HG02840 (cell line): ENCODE measurements around the gene RALGPS2.
A peak's percentile ranks its signal among the peaks of the same experiment; 100 is the strongest.
"Not testable (repeated sequence)": the region's sequence is repeated elsewhere in the genome, so short reads cannot be mapped to it uniquely, and the experiment has no call there.

Experiments
- ATAC-seq: cut with Tn5 transposase; IDR thresholded peaks from one replicate; pipeline ENCODE4 v1.9.1; 2021; ENCODE audit warnings: mild to moderate bottlenecking, moderate library complexity, moderate number of reproducible peaks; ENCODE audit not compliant: unreplicated experiment, low FRiP score

The RALGPS2 gene

DNA sequence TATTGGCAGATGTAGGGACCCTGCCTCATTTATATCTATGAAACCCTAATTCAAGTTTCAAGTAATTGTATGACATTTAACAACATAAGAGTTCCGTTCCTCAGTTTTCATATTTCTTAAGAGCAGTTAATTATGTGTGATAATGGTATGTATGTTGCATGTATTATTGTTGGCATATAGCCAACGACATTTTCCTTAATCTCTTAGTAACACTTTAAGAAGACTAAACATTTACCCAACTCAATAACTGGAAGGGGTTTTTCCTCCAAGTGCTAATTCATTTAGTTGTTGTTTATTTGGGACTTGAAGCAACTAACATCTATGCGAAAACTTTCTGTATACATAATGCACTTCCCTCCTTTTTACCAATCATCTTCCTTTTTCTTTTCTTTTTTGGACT is 1.5 kb upstream of the RALGPS2 start:
- no peak for ATAC-seq

DNA sequence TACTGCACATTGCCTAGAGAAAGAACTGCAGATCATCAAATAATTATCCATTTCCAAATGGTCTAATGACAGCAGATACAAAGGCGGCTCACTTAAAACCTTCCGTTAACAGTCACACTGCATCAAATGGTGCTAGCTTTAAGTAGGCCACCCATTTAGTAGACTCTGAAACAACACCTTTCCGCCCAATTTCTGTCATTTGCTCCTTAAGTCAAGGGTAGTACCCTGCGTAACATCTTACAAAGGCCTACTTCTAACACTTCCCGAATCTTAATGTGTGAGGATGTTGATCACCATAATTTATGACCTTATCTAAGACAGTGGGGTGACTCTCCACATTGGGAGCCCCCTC is 692 bp upstream of the RALGPS2 start:
- no peak for ATAC-seq

DNA sequence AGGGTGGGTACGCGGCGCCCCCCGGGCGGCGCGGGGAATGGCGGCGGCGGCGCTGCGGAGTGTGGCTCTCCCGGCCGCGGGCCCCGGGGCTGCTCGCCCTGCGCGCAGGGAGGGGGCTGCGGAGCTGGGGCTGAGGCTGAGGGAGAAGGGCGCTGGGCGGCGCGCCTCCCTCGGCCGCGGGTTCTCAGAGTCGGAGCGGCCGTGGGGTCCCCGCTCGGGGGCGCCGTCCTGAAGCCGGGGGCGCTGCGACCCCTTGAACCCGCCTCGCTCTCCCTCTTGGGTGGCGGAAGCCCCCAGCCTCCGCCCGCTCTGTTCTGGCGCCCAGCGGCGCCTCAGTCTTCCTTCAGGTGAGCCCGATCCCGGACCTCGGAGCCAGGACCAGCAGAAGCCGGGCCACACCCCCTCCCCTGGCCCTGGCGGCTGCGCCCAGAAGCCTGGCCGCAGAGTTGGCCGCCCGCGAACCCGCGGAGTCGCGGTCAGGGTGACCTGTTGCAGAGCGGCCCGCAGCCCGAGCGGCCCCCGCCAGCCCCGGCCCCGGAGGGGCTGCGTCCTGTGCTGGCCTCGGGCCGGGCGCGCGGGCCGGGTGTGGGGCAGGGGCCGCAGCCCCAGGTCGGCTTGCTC is 532 bp downstream of the RALGPS2 start:
- ATAC-seq: peak; percentile 42

DNA sequence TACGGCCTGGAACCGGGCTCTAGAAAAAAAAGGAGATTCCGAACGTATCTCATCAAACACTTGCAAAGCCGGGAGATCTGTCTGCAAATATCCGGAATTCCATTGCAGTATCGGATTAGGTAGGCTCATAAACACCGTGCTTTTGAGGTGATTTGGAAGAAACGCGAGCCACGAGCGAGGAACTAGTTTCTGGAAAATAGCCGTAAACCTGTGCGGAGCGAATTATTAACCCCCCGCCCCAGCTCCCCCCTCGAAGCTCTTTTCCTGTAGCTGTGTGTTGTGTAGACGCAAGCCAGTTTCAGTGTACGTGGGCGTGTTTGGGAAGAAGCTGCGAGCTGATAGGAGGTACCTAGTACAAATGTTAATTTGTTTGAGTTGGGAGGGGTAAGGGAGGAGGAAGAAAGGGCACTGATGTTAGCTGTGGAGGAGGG is 1.1 kb downstream of the RALGPS2 start:
- peak; percentile 64 for ATAC-seq

DNA sequence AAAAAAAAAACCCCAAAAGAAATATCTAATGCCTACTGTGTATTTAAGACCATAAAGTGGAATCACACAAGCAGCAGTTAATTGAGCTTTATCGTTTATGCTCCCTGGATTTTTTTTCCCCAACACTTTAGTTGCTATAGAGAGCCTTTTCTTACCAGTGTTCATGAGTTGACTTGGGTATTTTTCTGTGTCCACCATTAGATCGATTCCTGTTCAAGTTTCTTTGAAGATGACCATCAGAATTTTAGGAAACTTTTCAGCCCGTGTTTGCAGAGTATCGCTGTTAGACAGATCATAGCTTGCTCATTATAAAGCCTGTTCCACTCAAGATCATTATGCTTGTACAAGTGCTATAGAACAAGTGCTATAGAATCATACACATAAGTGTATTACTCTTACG is 1.5 kb downstream of the RALGPS2 start:
- no peak for ATAC-seq

DNA sequence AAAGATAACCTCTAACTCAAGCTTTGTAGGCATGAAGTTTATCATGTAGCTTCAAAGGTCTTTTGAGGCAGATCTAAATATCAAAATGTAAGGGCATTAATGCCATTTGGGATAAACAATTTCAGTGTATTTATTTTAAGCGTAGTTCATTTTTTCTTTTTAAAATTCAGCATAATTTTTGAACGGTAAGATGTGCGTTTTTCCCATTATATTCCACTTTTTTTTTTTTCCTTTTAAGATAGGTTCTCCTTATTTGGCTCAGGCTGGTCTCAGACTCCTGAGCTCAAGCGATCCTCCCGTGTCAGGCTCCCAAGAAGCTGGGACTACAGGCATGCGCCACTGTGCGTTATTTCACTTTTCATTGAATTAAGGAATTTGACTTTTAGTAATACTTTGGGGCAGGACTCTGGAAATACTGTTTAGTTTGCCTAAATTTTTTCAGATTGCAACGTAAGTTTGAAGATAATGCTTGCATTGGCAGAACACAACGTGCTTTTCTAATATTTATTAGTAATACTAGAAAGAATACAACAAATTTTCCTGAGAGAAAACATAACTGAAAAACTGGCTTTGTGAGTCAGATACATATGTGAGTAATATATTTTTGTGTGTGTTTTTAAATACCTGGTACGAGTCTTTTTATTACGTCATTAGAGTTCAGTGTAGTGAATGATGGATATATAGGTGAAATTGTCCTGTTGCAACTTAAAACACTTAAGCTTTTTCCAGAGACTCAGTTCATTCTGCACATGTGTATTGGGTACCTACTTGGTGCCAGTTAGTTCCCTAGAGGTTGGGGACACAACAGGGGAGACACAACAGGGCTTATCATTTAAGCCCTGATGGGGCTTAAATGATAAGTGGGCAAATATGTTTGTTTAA is 2.2 kb downstream of the RALGPS2 start:
- ATAC-seq: no peak

DNA sequence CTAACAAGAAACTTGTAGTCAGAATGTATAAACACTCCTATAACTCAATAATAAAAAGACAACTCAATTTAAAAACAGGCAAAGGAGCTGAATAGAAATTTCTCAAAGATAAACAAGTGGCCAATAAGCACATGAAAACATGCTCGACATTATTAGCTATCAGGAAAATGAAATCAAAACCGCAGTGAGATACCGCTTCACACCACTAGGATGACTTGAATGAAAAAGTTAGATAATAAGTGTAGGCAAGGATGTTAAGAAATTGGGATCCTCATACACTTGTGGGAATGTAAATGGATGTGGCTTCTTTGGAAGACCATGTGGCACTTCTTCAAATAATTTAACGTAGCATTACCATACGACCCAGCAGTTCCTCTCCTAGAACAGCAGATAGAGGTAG is 8.9 kb downstream of the RALGPS2 start:
- no peak for ATAC-seq

DNA sequence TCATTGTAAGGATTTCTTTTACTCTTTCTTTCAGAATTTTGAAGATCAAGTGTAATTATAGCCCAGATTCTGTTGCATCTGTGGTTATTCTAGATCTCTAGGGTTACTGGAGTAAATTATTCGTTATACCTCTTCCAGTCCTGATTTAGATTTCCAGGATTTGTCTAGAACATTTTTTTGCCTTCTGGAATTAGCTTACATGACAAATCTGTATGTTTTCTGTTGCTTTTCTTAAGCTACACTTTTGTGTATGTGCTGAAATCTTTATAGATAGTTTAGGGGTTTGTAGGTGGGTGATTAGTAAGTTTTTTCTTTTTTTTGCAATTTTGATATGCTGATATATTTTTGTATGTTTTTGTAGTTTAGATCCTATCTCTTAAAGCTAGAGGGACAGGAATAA is 13.7 kb downstream of the RALGPS2 start:
- no peak for ATAC-seq

DNA sequence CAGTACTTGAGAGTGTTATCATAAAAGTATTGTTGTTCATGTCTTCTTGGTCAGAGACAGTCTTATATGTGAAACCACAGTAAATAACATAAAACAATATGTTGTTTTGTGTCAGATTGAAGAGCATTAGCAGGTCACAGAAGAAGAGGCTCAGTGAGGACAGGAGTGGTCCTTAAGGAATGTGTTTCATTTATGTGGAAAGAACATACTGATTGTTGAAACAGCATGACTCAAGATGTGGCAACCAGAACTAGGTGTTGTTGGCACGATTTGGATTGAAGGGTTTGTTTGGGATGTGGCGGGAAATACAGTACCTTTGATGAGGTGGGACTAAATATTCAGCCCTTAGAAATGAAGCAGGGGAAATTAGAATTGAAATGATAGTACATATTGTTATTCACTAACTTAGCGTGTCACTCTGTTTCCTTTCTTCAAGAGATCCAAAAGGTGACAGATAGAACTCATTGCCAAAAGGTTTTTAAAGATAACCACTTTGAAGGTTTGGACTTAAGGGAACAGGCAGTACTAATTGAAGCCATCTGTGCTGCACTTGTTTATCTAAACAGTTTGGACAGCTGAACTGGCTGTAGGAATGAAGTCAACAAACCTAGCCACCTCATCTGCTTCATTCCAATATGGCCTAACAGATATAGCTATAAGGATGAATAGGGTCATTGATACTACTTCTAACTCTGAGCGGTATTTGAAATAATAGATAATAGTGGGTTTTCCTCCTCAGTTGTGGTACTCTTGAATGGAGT is 14.4 kb downstream of the RALGPS2 start:
- ATAC-seq: no peak

DNA sequence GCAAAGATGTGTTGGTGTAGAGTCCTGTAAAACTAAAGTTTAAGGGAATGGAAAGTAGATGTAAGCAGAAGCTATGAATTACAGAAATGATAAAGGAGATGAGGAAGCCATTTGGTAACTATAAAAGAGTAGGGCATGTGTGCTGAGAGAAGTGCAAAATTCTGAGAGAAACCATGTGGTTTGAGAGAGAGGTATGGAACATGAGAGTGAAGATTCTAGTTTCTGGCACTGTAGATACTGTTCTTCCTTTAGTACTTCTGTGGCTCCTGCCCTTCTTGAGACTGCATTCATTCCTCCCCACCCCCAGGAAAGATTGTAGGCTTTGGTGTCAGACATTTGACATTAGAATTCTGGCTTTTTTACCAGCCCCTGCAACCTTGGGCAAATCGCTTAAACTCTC is 15.4 kb downstream of the RALGPS2 start:
- no peak for ATAC-seq

DNA sequence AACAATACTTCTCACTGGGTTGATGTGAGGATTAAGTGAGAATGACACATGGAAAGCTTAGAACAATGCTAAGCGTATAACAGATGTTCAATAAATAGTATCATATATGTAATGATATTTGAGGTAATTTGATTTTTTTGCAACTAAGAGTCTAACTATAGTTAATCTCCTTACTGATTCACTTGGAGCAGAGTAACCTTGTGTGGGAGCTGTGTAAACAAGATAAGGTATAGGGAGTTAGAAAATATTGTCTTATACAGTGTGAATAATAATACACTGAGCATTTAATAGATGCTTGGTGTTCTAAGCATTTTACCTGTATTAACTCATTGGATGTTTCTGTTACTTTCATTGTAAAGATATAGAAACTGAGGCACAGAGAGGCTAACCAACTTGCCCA is 15.9 kb downstream of the RALGPS2 start:
- no peak for ATAC-seq

DNA sequence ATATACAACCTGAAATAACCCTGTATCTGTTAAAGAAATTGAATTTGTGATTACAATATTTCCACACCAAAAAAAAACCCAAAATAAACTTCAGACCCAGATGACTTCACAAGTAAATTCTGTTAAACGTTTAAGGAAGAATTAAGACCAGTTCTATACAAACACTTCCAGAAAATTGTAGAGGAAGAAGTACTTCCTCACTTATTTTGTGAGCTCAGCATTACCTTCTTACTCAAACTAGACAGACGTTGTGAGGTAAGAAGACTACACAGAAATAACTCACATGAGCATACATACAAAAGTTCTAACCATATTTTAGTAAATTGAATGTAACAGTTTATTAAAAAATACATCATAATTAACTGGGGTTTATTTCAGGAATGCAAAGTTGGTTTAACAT is 18.8 kb downstream of the RALGPS2 start:
- ATAC-seq: no peak

DNA sequence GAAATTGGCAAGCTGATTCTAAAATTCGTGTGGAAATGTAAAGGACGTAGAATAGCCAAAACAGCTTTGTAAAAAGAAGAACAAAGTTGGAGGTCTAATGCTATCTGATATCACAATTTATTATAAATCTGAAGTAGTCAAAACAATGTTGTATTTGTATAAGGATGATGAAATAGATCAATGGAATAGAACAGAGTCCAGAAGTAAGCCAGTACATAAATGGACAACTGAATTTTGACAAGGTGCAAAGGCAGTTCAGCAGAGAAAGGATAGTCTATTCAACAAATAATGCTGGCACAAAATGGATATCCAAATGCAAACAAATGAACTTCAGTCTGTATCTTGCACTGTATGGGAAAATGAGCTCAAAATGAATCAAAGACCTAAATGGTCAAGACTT is 20.2 kb downstream of the RALGPS2 start:
- ATAC-seq: no peak

DNA sequence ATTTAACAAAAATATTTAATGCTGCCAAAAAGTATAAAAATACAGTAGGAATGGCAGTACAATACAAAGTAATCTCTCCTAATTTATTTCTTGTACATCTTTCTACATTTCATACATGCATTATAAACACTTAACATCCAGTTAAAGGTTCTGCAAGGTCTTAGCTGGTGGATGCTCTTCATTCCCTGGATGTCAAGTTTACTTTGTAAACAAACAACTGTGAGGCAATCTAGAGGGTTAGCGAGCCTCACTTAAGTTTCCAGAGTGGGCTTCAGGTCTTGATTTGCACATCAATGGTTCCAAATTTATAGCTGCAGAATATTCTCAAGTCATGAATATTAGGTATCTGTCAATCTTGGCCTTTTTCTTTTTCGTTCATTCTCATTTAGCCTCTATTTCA is 21.3 kb downstream of the RALGPS2 start:
- ATAC-seq: no peak

DNA sequence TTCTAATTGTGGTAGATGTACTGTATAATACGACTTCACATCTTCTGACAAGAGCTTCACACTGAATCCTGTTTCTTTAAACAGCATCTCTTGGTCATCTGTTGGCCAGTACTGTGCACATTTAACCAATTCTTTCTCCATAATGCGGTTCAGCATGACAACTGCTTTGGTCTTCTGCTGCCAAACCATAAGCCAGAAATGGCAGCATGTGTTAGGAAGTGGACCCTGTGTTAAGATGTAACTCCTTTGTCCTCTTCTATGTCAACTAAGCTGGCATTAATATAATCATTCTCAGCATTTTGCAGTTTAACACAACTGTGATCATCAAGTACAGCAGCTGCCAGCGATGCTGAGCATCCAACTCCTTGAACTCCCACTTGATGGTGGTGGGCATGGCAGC is 22.3 kb downstream of the RALGPS2 start:
- not testable (repeated sequence) for ATAC-seq

DNA sequence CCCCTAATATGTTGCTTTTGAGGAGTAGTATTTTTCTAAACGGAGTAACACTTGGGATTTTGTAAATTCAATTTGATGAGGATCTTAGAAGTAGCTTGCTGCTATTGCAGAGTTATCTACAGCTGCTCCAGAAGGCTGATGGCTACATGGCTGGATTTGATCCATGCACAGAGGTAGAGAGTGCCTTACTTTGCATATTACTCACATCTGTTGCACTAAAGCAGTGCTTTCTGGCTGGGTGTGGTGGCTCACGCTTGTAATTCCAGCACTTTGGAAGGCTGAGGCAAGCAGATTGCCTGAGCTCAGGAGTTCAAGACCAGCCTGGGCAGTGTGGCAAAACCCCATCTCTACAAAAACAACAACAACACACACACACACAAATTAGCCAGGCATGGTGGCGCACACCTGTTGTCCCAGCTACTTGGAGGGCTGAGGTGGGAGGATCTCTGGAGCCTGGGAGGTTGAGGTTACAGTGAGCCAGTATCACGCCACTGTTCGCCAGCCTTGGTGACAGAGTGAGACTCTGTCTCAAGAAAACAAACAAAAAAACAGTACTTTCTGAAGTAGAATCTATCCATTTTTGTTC is 24.6 kb downstream of the RALGPS2 start:
- ATAC-seq: no peak

DNA sequence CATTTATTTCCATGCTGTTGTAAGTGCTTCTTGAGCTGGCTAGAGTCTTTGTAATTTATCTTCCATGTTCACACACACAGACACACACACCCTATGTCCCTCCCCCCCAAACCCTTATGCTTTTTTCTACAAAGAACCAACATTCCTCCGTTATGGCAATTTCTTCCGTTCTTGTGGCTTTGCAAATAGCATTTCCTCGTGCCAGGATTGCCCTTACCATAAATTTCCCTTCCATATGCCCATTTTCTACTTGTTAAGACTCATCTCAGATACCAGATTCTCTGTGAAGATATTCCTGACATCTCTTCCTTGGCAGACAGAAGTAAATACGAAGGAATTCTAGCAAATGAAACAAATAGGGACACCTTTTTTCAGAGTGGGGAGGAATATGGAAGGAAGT is 26.0 kb downstream of the RALGPS2 start:
- ATAC-seq: no peak

DNA sequence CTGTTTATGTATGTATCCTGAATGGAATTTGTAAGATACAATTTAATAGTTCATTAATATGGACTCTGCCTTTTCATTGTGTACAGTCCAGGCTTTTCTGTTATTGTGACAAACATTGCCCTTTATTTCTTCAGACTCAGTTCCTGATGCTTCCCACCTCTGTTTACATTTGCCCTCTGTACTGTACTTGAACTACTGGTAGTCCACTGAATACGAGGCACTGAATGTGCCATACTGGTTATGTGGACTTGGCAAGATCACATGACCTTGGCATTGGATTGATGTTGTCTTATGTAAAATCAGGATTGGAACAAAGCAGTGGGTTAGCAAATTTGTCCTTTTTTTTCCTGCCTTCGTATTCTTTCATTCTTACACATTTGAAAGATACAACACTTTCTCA is 27.8 kb downstream of the RALGPS2 start:
- ATAC-seq: no peak

DNA sequence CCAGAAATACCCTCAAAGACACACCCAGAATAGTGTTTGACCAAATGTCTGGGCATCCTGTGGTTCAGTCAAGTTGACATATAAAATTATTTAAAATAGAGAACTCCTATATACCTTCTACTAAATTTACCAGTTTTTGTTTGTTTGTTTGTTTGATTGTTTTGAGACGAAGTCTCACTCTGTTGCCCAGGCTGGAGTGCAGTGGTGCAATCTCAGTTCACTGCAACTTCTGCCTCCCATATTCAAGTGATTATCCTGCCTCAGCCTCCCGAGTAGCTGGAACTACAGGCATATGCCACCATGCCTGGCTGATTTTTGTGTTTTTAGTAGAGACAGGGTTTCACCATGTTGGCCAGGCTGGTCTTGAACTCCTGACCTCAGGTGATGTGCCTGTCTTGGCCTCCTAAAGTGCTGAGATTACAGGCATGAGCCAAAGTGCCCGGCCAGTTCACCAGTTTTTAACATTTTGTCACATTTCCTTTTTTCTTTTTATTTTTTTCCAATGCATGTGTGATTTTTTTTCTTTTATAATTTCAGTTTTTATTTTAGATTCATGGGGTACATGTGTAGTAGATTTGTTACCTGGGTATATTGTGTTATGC is 29.7 kb downstream of the RALGPS2 start:
- ATAC-seq: not testable (repeated sequence)

DNA sequence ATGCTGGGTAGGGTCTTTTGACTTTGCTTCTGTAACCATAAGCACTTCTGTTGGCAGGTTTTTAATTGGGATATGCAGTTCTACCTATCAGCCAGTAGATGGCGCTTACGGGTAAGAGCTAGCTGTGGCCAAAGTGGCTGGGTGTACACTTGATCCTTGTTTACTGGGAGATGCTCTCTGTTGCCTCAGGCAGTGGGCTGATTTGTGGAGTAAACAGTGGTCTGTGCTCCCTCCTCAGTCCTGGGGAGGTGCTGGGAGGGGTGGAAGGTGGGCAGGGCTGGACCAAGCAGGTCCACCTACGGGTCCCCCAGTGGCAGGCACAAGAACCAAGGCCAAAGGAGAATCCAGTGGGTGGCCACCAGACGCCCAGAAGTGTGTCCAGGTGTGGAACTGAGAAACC is 43.4 kb downstream of the RALGPS2 start:
- ATAC-seq: no peak

DNA sequence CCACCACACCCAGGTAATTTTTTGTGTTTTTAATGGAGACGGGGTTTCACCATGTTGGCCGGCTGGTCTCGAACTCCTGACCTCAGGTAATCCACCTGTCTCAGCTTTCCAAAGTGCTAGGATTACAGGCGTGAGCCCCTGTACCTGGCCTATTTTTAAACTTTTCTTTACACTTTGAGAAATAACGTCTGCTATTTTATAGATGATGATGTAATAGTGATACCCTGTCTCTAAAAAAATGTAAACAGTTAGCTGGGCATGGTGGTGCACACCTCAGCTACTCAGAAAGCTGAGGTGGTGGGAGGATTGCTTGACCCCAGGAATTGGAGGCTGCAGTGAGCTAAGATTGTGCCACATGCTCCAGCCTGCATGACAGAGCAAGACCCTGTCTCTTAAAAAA is 47.9 kb downstream of the RALGPS2 start:
- no peak for ATAC-seq
